Heart right ventricle (tissue), 16 donors: ENCODE data around the gene TKT. TPM values are rescaled to one million over a fixed set of nuclear protein-coding genes. Genes with fewer than 3 reads are reported as not detected.

ENCODE experiments used
- ATAC-seq, 8 donors: fragments of 200-7000 bp; cut with Tn5 transposase; one replicate each; pipeline ENCODE4 v1.9.1; 2020; ENCODE audit warnings: mild to moderate bottlenecking in 8 of 8, moderate library complexity in 8 of 8, moderate number of reproducible peaks in 1 of 8
- DNase-seq, 2 donors: peaks; one replicate each; pipeline ENCODE4 v3.0.0-alpha.2; 2020
- H3K27ac ChIP-seq, 10 donors: fragments of 200-600 bp; sonication (generic) in 2 of 10; one replicate each; pipeline versions ENCODE4 v1.5.0 to v1.8.0; 2020 to 2022; ENCODE audit warnings: mild to moderate bottlenecking in 3 of 10
- H3K27me3 ChIP-seq, 7 donors: fragments of 200-600 bp; one replicate each; pipeline ENCODE4 v1.8.0; 2021 to 2022; ENCODE audit warnings: mild to moderate bottlenecking in 2 of 7
- H3K36me3 ChIP-seq, 9 donors: fragments of 200-600 bp; sonication (generic) in 1 of 9; one replicate each; pipeline versions ENCODE4 v1.5.0 to v1.8.0; 2020 to 2022; ENCODE audit warnings: mild to moderate bottlenecking in 2 of 9
- H3K4me1 ChIP-seq, 9 donors: fragments of 200-600 bp; sonication (generic) in 1 of 9; one replicate each; pipeline versions ENCODE4 v1.5.0 to v1.8.0; 2020 to 2022; ENCODE audit warnings: mild to moderate bottlenecking in 4 of 9
- H3K4me3 ChIP-seq, 10 donors: fragments of 200-600 bp; sonication (generic) in 2 of 10; one replicate each; pipeline versions ENCODE4 v1.5.0 to v1.8.0; 2020 to 2022; ENCODE audit warnings: mild to moderate bottlenecking in 7 of 10, moderate library complexity in 2 of 10
- H3K9me3 ChIP-seq, 11 donors: fragments of 200-600 bp in 10 of 11; sonication (generic) in 2 of 11; one replicate each; pipeline versions ENCODE4 v1.5.0 to v1.8.0; 2013 to 2022; ENCODE audit warnings: mild to moderate bottlenecking in 2 of 11, control low read depth in 1 of 11, moderate library complexity in 1 of 11
- CTCF ChIP-seq, 9 donors: fragments of 200-600 bp; sonication (generic) in 2 of 9; IDR thresholded peaks; one replicate each; pipeline versions ENCODE4 v1.5.0 to v1.8.0; 2021 to 2022; ENCODE audit warnings: antibody characterized with exemption in 9 of 9, mild to moderate bottlenecking in 5 of 9, moderate library complexity in 1 of 9
- WGBS, 2 donors: extraction: QIAGEN DNeasy Blood & Tissue Kit; methylation state at CpG; one replicate each; pipeline ENCODE4 v1.1.7; 2013; ENCODE audit warnings: inconsistent platforms in 1 of 2; 5-methylcytosine and 5-hydroxymethylcytosine counted together
- intact Hi-C, 10 donors: fragments of 100-400 bp; cut with DNase I; formaldehyde crosslinking; loops; one replicate each; pipeline versions ENCODE4 v1.11.1 to v1.14.2; 2022
- polyA plus RNA-seq, 2 donors: library from polyadenylated mRNA; stranded (reverse); fragments of 200-250 nt; gene quantifications; one replicate each; pipeline ENCODE4 v1.2.3, GENCODE V29; 2013
- total RNA-seq, 10 donors: library from RNA; stranded (reverse); fragmentation: NEBNext Ultra II Directional in 3 of 10; extraction: Animal tissue kit (Norgen Biotek cat#: 25700) in 3 of 10; gene quantifications; one replicate each; pipeline versions ENCODE4 v1.2.1 to v1.2.4, GENCODE V29; 2021 to 2023
- donor health status: Arrhythmogenic right ventricular cardiomyopathy.
- donor health status: ischemic (EF 13 %, LVEDD 7.1; RV severe dilation, severe dysfunction).
- donor health status: healthy with polysubstance abuse.
- donor health status: DM: no; HTN: yes; CAD: no.
- donor health status: DM: no; HTN: no; CAD: no.
- donor health status: ischemic (EF 25% LVEDD 6.9; RV normal size, moderate dysfunction).
- donor health status: ischemic (EF 25% LVEDD 5.7; RV mildly dilated, moderate dysfunction).
- donor health status: healthy.
- donor health status: DM: yes; HTN: yes; CAD: no.
- donor health status: Ischemic cardiomyopathy.
- donor health status: ischemic (EF 35%, LVEDD 5.7; RV mildly dilated, moderate dysfunction).
- donor health status: nonischemic (EF 11% LVEDD 7.7; RV severe dilation, severe dysfunction).
- donor health status: DM: yes; HTN: yes; CAD: no.
- donor health status: PGD.
- donor health status: ischemic (EF 29% LVEDD 5.4; RV normal size, mild dysfunction).
- donor health status: nonischemic (EF 23%, LVEDD 6.1; RV moderate dilation, normal function).

Gene TKT
- total and polyA plus RNA-seq, 12 donors: 16.5 to 91.4 (median 31.2) TPM

GRCh38 chr3:53215816-53216215 is 40.0 kb downstream of the TKT start:
- Histone ChIP-seq H3K36me3 (no peaks in the 10 kb centered on the region), H3K27me3 (peaks cover 0 to 7% (median 0%) of the 10 kb centered on the region in 7 donors), H3K4me3 (no peak overlapping the region), H3K9me3 (peaks cover 0 to 3% (median 0%) of the 10 kb centered on the region in 11 donors), H3K27ac (no peak overlapping the region), H3K4me1 (peaks cover 0 to 34% (median 0%) of the 10 kb centered on the region in 9 donors)
- 70 to 77% methylated on average over 2 of the region's 2 CpGs for WGBS, 2 donors
- TF ChIP-seq CTCF (IDR thresholded peaks at IDR 0.05): no peak
- intact Hi-C loops: no loop called here
- ATAC-seq (no peak), DNase-seq (no peak)

- Histone ChIP-seq H3K27me3 (peaks cover 0 to 7% (median 0%) of the 10 kb centered on the region in 7 donors), H3K36me3 (no peaks in the 10 kb centered on the region), H3K9me3 (peaks cover 0 to 19% (median 0%) of the 10 kb centered on the region in 11 donors), H3K4me3 (no peak overlapping the region), H3K4me1 (peaks cover 0 to 20% (median 0%) of the 10 kb centered on the region in 9 donors), H3K27ac (no peak overlapping the region)
- ATAC-seq: no peak
- 90 to 94% methylated on average over 7 of the region's 7 CpGs for WGBS, 2 donors
- DNase-seq: no peak
- TF ChIP-seq CTCF (IDR thresholded peaks at IDR 0.05): no peak
- intact Hi-C loops: no loop called here
Observed at GRCh38 chr3:53213276-53213675, 42.5 kb downstream of the TKT start.

GRCh38 chr3:53211706-53212702 is 43.8 kb downstream of the TKT start:
- H3K36me3 ChIP-seq: no peaks in the 10 kb centered on the region
- peaks cover 0 to 28% (median 0%) of the 10 kb centered on the region in 11 donors for H3K9me3 ChIP-seq
- DNase-seq (no peak), ATAC-seq (no peak)
- H3K4me1 ChIP-seq: peaks cover 0 to 13% (median 0%) of the 10 kb centered on the region in 9 donors
- TF ChIP-seq CTCF (IDR thresholded peaks at IDR 0.05): no peak
- no peak overlapping the region for H3K27ac ChIP-seq
- intact Hi-C loops: no loop called here
- no peak overlapping the region for H3K4me3 ChIP-seq
- 67 to 68% methylated on average over 9 of the region's 9 CpGs for WGBS, 2 donors
- H3K27me3 ChIP-seq: peaks cover 0 to 4% (median 0%) of the 10 kb centered on the region in 7 donors

- intact Hi-C loops: no loop called here
- WGBS, 2 donors: 74 to 76% methylated on average over 14 of the region's 14 CpGs
- TF ChIP-seq CTCF (IDR thresholded peaks at IDR 0.05): no peak
- no peaks in the 10 kb centered on the region for H3K27me3 ChIP-seq
- H3K4me3 ChIP-seq: no peak overlapping the region
- peaks cover 0 to 5% (median 0%) of the 10 kb centered on the region in 11 donors for H3K9me3 ChIP-seq
- no peaks in the 10 kb centered on the region for H3K4me1 ChIP-seq
- H3K27ac ChIP-seq: no peak overlapping the region
- ATAC-seq (no peak), DNase-seq (no peak)
- H3K36me3 ChIP-seq: no peaks in the 10 kb centered on the region
Observed at GRCh38 chr3:53202331-53203015, 53.3 kb downstream of the TKT start.
